ENCODE results near the gene MBLAC1.

The MBLAC1 gene, protein sequence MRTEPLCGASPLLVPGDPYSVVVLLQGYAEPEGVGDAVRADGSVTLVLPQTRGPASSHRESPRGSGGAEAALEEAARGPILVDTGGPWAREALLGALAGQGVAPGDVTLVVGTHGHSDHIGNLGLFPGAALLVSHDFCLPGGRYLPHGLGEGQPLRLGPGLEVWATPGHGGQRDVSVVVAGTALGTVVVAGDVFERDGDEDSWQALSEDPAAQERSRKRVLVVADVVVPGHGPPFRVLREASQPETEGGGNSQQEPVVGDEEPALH

GRCh38 chr7:100126931-100127865 lies at the start of gene MBLAC1:
Gene MBLAC1 (plus strand): TSS chr7:100126967. CDS start chr7:100127396, 429 bp downstream.
- peak; percentile 81 to 84 for DNase-seq (ENCODE audit: low read depth in 1 of 2, low spot score in 1 of 2)

GRCh38 chr7:100077205-100077604 lies 49.6 kb upstream of the MBLAC1 start:
- no peak for DNase-seq (ENCODE audit: low read depth in 1 of 2, low spot score in 1 of 2)

GRCh38 chr7:100079024-100079560 lies 47.7 kb upstream of the MBLAC1 start:
- DNase-seq (ENCODE audit: low read depth in 1 of 2, low spot score in 1 of 2) = no peak

DNA sequence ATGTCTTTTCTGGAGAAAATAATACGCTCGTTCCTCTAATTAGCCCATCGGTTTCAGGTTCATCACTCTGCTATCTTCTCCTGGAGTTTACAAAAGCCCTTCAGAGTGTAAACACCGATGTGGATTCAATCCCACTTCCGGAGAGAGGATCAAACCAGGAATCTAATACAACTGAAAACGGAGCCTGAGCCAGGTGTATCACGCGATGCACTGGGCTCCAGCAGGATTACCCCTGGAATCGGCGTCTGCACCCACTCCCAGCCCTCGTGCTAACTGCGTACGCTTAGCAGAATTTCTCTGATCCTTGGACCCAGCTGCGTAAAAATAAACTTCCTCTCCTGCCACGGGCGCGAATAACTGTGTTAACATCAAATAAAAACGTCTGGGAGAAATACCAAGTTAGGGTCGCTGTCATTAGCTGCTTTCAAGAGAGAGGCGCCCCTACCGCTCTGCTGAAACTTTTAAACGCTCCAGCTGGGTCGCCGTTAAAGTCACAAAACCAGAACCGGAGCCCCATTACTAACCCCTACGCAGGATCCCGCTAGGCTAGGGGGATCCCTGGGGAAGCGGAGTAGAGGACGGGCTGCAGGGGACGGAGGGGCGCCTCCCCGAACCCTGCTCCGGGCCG lies 45.7 kb upstream of the MBLAC1 start:
- DNase-seq (ENCODE audit: low read depth in 1 of 2, low spot score in 1 of 2) = no peak

GRCh38 chr7:100081535-100082102 lies 45.1 kb upstream of the MBLAC1 start, which contains the start of gene ZNF3:
Gene ZNF3 (minus strand): TSS chr7:100081723. CDS start chr7:100077357, 4,366 bp downstream.
- DNase-seq (ENCODE audit: low read depth in 1 of 2, low spot score in 1 of 2) = peak; percentile 93 to 98

DNA sequence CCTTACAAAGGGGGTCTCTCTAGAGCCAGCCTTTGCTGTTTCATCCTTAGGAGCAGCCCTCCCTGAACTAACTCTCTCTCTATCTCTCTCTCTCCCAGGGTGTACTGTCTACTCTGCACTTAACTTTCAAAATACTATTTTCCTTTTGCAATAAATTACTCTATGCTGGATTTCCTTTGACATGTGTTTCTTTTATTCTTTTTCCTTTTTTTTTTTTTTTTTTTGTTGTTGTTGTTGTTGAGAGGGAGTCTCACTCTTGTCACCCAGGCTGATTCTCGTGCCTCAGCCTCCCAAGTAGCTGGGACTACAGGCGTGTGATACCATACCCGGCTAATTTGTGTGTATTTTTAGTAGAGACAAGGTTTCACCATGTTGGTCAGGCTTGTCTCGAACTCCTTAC lies 43.8 kb upstream of the MBLAC1 start:
- no peak for DNase-seq (ENCODE audit: low read depth in 1 of 2, low spot score in 1 of 2)

DNA sequence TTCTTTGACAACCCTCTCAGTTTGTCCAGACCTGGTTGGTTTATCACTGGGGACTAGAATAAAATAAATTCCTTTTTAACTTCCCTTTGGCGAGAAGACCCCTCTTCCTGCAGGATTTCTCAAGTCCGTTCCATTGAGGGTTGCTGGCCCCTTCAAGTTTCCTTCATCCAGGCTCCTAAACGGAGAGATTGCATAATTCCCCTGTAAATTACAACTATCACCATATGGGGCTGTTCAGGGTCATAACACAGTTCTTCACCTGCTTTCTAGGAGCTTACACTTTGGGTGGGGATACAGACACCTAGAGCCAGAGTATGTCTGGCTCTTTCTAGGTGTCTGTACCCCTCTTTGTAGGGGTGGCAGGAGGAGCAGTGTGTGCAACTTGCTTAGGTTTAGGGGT lies 41.3 kb upstream of the MBLAC1 start:
- no peak for DNase-seq (ENCODE audit: low read depth in 1 of 2, low spot score in 1 of 2)

DNA sequence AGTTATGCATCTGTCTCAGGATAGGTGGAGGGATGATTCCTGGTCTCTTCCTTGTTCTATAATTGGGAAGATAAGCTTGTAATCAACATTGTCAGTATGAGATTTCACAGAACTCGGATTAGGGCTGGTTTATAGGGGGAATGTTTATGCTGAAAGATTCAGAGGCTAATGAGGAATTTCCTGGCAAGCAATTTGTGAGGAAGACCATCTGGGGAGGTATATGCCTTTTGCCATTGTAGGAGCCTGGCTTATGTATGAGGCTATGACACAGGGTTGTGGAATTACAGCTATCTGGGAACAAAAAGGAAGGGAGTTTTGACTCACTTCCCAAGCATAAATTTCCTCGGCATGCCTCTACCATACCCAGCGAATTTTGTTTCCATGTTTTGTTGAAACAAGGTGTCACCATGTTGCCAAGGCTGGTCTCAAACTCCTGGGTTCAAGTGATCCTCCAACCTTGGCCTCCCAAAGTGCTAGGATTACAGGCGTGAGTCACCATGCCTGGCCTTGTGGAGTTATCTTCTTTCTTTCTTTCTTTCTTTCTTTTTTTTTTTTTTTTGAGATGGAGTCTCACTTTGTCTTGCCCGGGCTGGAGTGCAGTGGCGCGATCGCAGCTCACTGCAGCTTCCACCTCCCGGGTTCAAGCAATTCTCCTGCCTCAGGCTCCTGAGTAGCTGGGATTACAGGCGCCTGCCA lies 39.6 kb upstream of the MBLAC1 start:
- no peak for DNase-seq (ENCODE audit: low read depth in 1 of 2, low spot score in 1 of 2)

DNA sequence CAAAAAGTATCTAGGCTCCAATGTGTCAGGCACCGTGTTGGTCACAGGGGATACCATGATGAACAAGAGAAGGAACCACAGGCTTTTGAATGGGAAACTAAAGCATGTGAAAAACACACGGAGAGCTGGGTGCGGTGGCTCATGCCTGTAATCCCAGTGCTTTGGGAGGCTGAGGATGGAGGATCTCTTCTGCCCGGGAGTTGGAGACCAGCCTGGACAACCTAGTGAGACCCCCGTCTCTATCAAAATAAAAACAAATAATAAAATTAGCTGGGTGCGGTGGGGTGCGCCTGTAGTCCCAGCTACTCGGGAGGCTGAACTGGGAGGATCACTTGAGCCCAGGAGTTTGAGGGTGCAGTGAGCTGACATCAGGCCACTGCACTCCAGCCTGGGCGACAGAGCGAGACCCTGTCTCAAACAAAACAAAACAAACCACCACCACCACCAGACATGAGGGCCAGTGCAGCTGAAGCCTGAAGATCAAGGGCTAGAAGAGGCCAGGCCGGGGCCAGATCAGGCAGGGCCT lies 38.6 kb upstream of the MBLAC1 start:
- DNase-seq (ENCODE audit: low read depth in 1 of 2, low spot score in 1 of 2) = no peak

DNA sequence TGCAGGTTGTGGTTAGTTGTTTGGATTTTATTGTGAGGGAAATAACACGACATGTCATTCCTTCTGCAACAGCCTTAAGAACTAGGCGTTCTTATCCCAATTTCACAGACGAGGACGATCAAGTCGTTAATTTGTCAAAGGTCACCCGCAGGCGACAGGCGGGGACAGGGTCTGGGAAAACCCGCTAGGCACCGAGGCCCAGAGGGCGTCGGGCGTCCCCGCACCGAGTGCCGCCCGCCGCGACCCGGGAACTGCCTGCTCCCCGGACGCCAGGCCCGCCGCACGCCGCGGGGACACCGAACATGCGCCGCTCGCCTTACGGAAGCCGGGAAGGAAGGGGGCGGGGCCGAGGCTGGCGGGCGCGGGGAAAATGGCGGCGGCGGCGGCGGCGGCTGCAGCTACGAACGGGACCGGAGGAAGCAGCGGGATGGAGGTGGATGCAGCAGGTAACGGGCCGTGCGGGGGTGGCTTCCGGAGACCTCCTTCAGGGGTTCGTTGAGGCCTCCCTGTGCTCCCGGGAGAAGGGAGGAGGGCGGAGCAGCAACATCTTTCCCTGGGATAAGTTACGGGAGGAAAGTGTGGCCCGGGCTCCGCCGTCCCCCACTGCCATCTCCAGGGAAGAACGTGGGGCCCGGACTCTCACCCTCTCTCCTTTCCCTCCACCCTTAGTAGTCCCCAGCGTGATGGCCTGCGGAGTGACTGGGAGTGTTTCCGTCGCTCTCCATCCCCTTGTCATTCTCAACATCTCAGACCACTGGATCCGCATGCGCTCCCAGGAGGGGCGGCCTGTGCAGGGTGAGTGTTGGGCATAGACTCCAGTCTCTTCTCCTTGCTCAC lies 37.9 kb upstream of the MBLAC1 start, which contains the start of gene COPS6:
Gene COPS6 (plus strand): TSS at position 349 of the 837 bp plus-strand sequence. CDS start 22 bp downstream, at position 371.
- DNase-seq (ENCODE audit: low read depth in 1 of 2, low spot score in 1 of 2) = peak; percentile 74 to 82

- no peak for DNase-seq (ENCODE audit: low read depth in 1 of 2, low spot score in 1 of 2)
Measured at GRCh38 chr7:100089458-100090196, 37.1 kb upstream of the MBLAC1 start.

GRCh38 chr7:100090527-100091410 lies 36.0 kb upstream of the MBLAC1 start:
- DNase-seq (ENCODE audit: low read depth in 1 of 2, low spot score in 1 of 2) = no peak

DNA sequence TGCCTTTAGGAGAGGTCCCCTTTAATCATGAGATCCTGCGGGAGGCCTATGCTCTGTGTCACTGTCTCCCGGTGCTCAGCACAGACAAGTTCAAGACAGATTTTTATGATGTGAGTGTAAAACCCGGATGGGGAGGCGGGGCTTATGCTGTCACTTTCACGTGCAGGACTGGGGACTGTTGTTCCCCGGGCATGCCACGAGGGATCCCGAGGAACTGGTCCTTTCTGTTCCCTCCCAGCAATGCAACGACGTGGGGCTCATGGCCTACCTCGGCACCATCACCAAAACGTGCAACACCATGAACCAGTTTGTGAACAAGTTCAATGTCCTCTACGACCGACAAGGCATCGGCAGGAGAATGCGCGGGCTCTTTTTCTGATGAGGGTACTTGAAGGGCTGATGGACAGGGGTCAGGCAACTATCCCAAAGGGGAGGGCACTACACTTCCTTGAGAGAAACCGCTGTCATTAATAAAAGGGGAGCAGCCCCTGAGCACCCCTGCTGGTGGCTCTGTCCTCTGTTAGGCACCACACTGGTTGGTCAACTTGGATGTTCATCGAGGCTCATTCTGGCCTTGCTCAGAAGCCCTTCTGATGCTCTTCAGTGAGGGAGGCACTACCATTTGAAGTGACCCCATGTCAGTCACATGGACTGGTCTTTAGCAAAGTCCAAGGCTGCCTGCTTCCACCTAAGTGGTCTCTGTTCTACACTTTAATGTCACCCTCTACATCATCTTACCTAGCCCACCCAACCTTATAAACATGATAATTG lies 35.2 kb upstream of the MBLAC1 start:
- no peak for DNase-seq (ENCODE audit: low read depth in 1 of 2, low spot score in 1 of 2)

GRCh38 chr7:100093054-100093453 lies 33.7 kb upstream of the MBLAC1 start:
- no peak for DNase-seq (ENCODE audit: low read depth in 1 of 2, low spot score in 1 of 2)

DNA sequence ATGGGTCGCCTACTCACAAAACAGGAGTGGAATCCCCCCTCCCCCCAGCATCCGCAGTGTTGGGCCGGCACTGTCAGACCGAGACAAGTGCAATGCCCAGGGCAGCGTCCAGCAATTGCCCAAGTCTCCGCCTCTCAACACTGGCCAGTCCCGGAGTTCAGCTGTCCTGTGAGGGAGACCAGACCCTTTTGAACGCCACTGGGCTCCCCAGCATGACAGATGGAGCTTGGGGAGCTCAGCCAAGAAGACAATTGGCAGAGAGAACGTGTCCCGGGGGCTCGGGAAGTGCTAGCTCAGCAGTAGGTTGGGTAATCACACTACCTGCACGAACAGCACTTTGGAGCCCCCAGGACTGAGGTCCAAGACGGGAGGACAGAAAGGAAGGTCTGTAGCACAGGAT lies 33.3 kb upstream of the MBLAC1 start:
- DNase-seq (ENCODE audit: low read depth in 1 of 2, low spot score in 1 of 2) = no peak

- no peak for DNase-seq (ENCODE audit: low read depth in 1 of 2, low spot score in 1 of 2)
Measured at GRCh38 chr7:100093925-100094486, 32.8 kb upstream of the MBLAC1 start.

Measured in activated T-helper 1 cell treated with anti-CD3 and anti-CD28 coated beads, Interleukin-2, amount 50 U/mL, for 16 hours (primary cell).